ENCODE data around the gene MAP7D1.
A peak's percentile ranks its signal among the peaks of the same experiment; 100 is the strongest.

MAP7D1 gene

GRCh38 chr1:36151134-36151844 lies 4.7 kb upstream of the MAP7D1 start:
- Histone ChIP-seq H3K79me2 (ENCODE audit: low read length) (peaks cover 42% of the 10 kb centered on the region), H2AFZ (ENCODE audit: low read depth, low read length) (no peak overlapping the region), H3K4me3 (ENCODE audit: low read length) (peak overlapping the region; percentile 74), H3K36me3 (replicated peaks; ENCODE audit: low read depth, low read length) (peaks cover 3% of the 10 kb centered on the region), H4K20me1 (ENCODE audit: insufficient read depth, low read length) (no peaks in the 10 kb centered on the region), H3K9ac (ENCODE audit: low read length) (peak overlapping the region; percentile 34; the same call in 1 of the 2 replicates), H3K9me3 (ENCODE audit: insufficient read depth, low read length) (no peaks in the 10 kb centered on the region), H3K4me2 (ENCODE audit: low read length) (peak overlapping the region; percentile 81), H3K27me3 (ENCODE audit: low read depth, low read length) (no peaks in the 10 kb centered on the region), H3K4me1 (ENCODE audit: low read length) (peaks cover 36% of the 10 kb centered on the region), H3K27ac (ENCODE audit: low read length) (no peak overlapping the region)
- TF ChIP-seq EZH2phosphoT487 (IDR thresholded peaks at IDR 0.05; ENCODE audit: low read depth), result no peak
- TF ChIP-seq, protein P1, sequence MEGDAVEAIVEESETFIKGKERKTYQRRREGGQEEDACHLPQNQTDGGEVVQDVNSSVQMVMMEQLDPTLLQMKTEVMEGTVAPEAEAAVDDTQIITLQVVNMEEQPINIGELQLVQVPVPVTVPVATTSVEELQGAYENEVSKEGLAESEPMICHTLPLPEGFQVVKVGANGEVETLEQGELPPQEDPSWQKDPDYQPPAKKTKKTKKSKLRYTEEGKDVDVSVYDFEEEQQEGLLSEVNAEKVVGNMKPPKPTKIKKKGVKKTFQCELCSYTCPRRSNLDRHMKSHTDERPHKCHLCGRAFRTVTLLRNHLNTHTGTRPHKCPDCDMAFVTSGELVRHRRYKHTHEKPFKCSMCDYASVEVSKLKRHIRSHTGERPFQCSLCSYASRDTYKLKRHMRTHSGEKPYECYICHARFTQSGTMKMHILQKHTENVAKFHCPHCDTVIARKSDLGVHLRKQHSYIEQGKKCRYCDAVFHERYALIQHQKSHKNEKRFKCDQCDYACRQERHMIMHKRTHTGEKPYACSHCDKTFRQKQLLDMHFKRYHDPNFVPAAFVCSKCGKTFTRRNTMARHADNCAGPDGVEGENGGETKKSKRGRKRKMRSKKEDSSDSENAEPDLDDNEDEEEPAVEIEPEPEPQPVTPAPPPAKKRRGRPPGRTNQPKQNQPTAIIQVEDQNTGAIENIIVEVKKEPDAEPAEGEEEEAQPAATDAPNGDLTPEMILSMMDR (IDR thresholded peaks at IDR 0.05; ENCODE audit: low read depth, low read length), result no peak

GRCh38 chr1:36151845-36152203 lies 4.1 kb upstream of the MAP7D1 start:
- no peak overlapping the region for H3K4me3 ChIP-seq (ENCODE audit: low read length)
- peak overlapping the region; percentile 32 for H3K4me2 ChIP-seq (ENCODE audit: low read length)
- no peaks in the 10 kb centered on the region for H3K27me3 ChIP-seq (ENCODE audit: low read depth, low read length)
- H3K9ac ChIP-seq (ENCODE audit: low read length), result no peak overlapping the region
- H2AFZ ChIP-seq (ENCODE audit: low read depth, low read length), result no peak overlapping the region
- no peak overlapping the region for H3K27ac ChIP-seq (ENCODE audit: low read length)
- no peaks in the 10 kb centered on the region for H3K9me3 ChIP-seq (ENCODE audit: insufficient read depth, low read length)
- peaks cover 36% of the 10 kb centered on the region for H3K4me1 ChIP-seq (ENCODE audit: low read length)
- no peak for TF ChIP-seq EZH2phosphoT487 (IDR thresholded peaks at IDR 0.05; ENCODE audit: low read depth)
- no peaks in the 10 kb centered on the region for H4K20me1 ChIP-seq (ENCODE audit: insufficient read depth, low read length)
- H3K79me2 ChIP-seq (ENCODE audit: low read length), result peaks cover 43% of the 10 kb centered on the region
- H3K36me3 ChIP-seq (replicated peaks; ENCODE audit: low read depth, low read length), result peaks cover under 1% of the 10 kb centered on the region

DNA sequence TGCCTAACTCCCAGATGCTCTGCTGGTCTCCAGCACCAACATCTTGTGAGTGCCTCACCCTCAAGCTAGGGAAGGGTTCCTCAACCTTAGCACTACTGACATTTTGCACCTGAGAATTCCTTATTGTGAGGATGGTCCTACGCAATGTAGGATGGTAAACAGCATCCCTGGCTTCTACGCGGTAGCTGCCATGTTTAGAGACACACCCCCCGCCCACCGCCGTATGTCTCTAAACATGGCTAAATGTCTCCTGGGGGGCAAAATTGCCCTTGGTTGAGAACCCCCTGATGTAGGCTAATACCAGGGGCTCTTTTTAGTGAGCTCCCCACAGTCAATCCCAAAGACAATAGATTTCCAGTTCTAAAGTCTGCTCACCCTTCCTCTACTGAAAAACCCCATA lies 2.5 kb upstream of the MAP7D1 start:
- peaks cover 43% of the 10 kb centered on the region for H3K79me2 ChIP-seq (ENCODE audit: low read length)
- H2AFZ ChIP-seq (ENCODE audit: low read depth, low read length), result no peak overlapping the region

GRCh38 chr1:36154335-36154734 lies 1.6 kb upstream of the MAP7D1 start:
- Histone ChIP-seq H3K4me2 (ENCODE audit: low read length) (no peak overlapping the region), H3K4me3 (ENCODE audit: low read length) (no peak overlapping the region), H3K9ac (ENCODE audit: low read length) (no peak overlapping the region), H3K9me3 (ENCODE audit: insufficient read depth, low read length) (no peaks in the 10 kb centered on the region), H4K20me1 (ENCODE audit: insufficient read depth, low read length) (peaks cover 8% of the 10 kb centered on the region), H3K79me2 (ENCODE audit: low read length) (peaks cover 44% of the 10 kb centered on the region), H3K27ac (ENCODE audit: low read length) (no peak overlapping the region), H2AFZ (ENCODE audit: low read depth, low read length) (no peak overlapping the region), H3K4me1 (ENCODE audit: low read length) (peaks cover 39% of the 10 kb centered on the region), H3K27me3 (ENCODE audit: low read depth, low read length) (no peaks in the 10 kb centered on the region), H3K36me3 (replicated peaks; ENCODE audit: low read depth, low read length) (peaks cover 2% of the 10 kb centered on the region)
- TF ChIP-seq EZH2phosphoT487 (IDR thresholded peaks at IDR 0.05; ENCODE audit: low read depth), result no peak
- TF ChIP-seq, protein P1 (IDR thresholded peaks at IDR 0.05; ENCODE audit: low read depth, low read length), result no peak

More for the DNA sequence above, 2.5 kb upstream of the MAP7D1 start:
- peaks cover 40% of the 10 kb centered on the region for H3K4me1 ChIP-seq (ENCODE audit: low read length)
- no peak overlapping the region for H3K9ac ChIP-seq (ENCODE audit: low read length)
- peaks cover 8% of the 10 kb centered on the region for H4K20me1 ChIP-seq (ENCODE audit: insufficient read depth, low read length)
- no peak overlapping the region for H3K27ac ChIP-seq (ENCODE audit: low read length)
- H3K27me3 ChIP-seq (ENCODE audit: low read depth, low read length), result no peaks in the 10 kb centered on the region
- peaks cover under 1% of the 10 kb centered on the region for H3K36me3 ChIP-seq (replicated peaks; ENCODE audit: low read depth, low read length)
- H3K9me3 ChIP-seq (ENCODE audit: insufficient read depth, low read length), result no peaks in the 10 kb centered on the region
- H3K4me3 ChIP-seq (ENCODE audit: low read length), result no peak overlapping the region
- TF ChIP-seq EZH2phosphoT487 (IDR thresholded peaks at IDR 0.05; ENCODE audit: low read depth), result no peak
- TF ChIP-seq, protein P1 (IDR thresholded peaks at IDR 0.05; ENCODE audit: low read depth, low read length), result no peak
- no peak overlapping the region for H3K4me2 ChIP-seq (ENCODE audit: low read length)

All from OCI-LY3 (cell line).